NCI-H82 treated with DMSO at 0.1 percent for 48 hours (cell line): ENCODE results near the gene RSBN1.
"Not testable (repeated sequence)": the region's sequence is repeated elsewhere in the genome, so short reads cannot be mapped to it uniquely, and the experiment has no call there.

Source experiments
- DNase-seq: peaks from one replicate; lab custom pipeline; 2025; ENCODE audit not compliant: unreplicated experiment; lab: John Stamatoyannopoulos, UW

Gene RSBN1

DNA sequence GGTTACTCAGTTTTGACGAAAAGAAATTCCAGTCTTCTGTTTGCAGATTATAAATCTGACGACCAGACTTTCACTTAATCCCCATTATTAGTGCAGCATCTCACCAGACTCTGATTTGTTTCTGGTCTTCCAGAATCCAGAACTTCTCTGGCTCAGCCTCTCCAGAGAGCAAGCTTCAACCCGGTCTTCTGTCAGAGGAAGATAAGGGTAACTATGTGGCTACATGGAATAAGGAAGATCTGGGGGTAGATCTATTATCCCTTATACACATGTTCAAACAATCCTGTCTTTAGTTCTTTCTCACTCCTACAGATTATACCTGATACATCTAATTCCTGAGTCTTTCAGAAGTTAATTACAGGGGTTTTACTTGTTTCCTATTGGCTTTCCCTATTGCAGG, 62.9 kb downstream of the RSBN1 start:
- no peak for DNase-seq

DNA sequence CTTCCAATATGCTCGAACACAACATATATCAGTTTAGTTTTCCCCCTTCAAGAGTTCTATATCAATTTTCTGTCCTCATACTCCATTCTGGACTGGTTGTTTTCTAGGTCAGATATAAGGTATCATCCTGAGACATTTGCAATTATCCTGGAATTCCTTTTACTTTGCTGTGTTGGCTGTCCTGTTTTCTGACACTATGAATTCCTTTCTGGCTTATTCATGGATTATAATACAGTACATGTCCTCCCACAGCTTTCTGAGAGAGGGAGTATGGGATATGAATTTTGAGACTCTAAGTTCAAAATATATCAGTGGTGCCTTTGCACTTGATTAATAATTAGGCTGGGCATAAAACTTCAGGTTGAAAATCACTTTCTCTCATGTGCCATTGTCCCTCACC, 64.9 kb downstream of the RSBN1 start:
- no peak for DNase-seq

- DNase-seq, result no peak
Observed at GRCh38 chr1:113745425-113745824, 66.9 kb downstream of the RSBN1 start.

DNA sequence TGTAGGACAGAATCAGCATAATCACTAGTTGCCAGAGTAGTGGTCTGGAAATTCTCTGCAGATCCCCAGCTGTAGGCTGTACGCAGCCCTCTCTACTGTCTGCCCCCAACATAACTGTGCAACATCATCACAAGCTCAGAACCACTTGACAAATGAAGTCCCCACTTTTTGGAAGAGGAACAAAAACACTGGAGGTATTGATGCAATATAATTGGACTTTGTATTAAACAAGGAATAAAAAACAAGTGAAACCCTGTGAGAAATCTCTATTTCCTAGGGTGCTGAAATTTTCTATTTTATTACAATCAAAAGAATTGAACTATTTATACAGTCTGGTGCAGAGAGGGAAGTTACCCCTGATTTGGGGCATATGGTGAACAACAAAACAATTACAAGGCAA, 68.2 kb downstream of the RSBN1 start:
- no peak for DNase-seq

- no peak for DNase-seq
Observed at GRCh38 chr1:113742515-113742914, 69.8 kb downstream of the RSBN1 start.

- no peak for DNase-seq
Observed at GRCh38 chr1:113734357-113735055, 77.8 kb downstream of the RSBN1 start.

GRCh38 chr1:113732802-113733201, 79.5 kb downstream of the RSBN1 start:
- no peak for DNase-seq

GRCh38 chr1:113721010-113721409, 91.3 kb downstream of the RSBN1 start:
- DNase-seq, result no peak

DNA sequence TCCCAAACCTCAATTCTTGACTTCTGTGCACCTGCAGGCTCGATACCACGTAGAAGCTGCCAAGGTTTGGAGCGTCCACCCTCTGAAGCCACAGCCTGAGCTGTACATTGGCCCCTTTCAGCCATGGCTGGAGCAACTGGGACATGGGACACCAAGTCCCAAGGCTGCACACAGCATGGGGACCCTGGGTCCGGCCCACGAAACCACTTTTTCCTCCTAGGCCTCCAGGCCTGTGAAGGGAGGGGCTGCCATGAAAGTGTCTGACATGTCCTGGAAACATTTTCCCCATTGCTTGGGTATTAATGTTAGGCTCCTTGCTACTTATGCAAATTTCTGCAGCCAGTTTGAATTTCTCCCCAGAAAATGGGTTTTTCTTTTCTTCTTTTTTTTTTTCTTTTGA, 93.7 kb downstream of the RSBN1 start:
- not testable (repeated sequence) for DNase-seq

GRCh38 chr1:113717506-113717905, 94.8 kb downstream of the RSBN1 start:
- not testable (repeated sequence) for DNase-seq

DNA sequence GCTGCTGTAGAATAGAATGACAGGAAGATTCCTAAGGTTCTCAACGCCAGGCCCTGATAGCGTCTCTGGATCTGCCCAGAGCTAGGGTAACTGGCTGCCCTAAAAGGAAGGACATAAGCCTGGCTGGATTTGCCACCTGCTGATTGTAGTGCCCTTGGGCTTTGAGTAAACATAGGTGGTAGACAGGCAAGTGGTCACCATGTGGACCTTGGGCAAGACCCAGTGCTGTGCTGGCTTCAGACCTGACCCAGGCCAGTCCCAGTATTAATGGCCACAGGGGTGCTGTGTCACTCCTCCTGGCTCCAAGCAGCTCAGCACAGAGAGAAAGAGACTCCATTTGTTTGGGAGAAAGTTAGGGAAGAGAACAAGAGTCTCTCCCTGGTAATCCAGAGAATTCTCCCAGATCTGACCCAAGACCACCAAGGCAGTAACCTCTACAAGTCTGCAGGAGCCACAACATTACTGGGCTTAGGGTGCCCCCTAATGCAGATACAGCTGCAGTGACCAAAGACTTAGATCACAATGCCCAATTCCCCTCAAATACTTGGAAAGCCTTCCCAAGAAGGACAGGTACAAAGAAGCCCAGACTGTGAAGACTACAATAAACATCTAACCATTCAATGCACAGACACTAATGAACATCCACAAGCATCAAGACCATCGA, 97.5 kb downstream of the RSBN1 start:
- no peak for DNase-seq
